Amniotic stem cell (primary cell): ENCODE results near the gene RPP25.
"Not testable (repeated sequence)": the region's sequence is repeated elsewhere in the genome, so short reads cannot be mapped to it uniquely, and the experiment has no call there.

Experiments used
- DNase-seq: peaks from one replicate; lab custom pipeline; 2025; lab: John Stamatoyannopoulos, UW

Gene RPP25

GRCh38 chr15:74917676-74918075, 38.9 kb downstream of the RPP25 start:
- DNase-seq, result no peak

- DNase-seq, result not testable (repeated sequence)
Observed at GRCh38 chr15:74913799-74914198, 42.8 kb downstream of the RPP25 start.

DNA sequence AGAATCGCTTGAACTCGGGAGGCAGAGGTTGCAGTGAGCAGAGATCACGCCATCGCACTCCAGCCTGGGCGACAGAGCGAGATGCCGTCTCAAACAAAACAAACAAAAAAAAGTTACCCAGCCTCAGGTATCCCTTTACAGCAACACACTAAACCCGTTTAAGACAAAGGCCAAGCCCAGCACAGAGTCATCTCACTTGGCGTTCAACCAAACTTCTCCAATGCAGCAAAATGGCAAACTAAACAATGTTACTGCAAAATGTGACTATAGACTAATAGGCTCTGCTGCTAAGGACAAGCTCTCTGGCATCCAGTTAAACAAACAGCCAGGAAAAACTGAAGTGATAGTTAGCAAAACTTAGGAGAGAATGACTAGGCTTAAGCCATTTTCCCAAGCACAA, 43.5 kb downstream of the RPP25 start:
- DNase-seq, result no peak

- no peak for DNase-seq
Observed at GRCh38 chr15:74908635-74909034, 47.9 kb downstream of the RPP25 start.

DNA sequence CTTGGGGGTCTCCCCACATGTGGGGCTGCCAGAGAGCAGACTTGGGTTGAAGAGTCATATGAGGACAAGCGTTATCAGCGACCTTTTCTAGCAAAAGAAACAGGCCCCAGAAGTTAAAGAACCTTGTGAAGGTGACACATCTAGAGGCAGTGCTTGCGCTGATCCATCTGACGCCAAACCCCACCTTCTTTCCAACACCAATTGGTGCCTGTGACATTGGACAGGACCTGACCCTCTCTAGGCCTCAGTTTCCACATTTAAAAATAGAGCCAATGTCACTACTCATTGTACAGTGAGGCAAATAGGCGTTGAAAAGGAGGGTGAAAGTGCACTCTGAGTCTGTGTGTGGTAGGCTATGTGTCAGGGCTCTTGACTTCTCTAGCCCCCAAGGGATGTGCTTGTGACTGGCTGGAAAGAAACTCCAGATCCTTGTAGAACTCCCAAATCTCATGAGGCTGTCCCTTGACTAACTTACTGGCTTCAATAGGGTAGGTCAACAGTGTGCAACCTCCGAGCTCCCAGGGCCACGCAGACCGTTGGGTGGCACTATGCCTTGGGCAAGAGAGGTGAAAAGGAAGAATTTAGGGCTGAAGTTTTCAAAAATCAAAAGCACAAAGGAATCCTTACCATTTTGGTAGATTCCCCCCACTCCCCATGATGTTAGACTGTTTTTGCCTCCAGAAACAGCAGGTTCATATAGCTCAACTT, 49.3 kb downstream of the RPP25 start:
- DNase-seq, result no peak

- DNase-seq, result peak; percentile 87
Observed at GRCh38 chr15:74906450-74907162, 50.0 kb downstream of the RPP25 start, which contains the start of gene FAM219B. FAM219B (minus strand) TSS chr15:74906851; CDS start chr15:74906800, 51 bp downstream.

DNA sequence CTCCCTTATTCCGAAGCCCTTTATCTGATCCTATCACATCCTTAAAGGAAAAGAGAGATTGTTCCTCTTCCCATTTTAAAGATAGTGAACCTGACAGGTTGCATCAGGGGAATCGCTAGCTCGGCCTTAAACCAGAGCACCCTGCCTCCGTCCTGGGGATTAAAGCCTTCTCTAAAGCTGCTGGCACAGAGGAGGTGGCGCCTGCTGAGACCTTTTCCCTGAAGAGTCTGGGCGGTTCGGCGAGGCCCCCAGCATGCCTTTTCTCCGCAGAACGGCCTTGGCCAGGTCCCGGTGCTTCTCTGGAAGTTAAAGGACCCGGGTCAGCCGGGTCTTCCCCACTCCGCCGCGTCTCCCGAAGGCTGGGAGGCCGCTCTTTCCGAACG, 50.5 kb downstream of the RPP25 start:
- no peak for DNase-seq
